ENCODE measurements around the gene AUH. TPM values are rescaled to one million over a fixed set of nuclear protein-coding genes. Genes with fewer than 3 reads are reported as not detected.

The AUH gene
- total RNA-seq, 1 donor from 2014 or later: 28.8 TPM

- intact Hi-C loops (cut with micrococcal nuclease): loop anchor here (1.0 to 5.0 kb wide), 7 partner anchors 29 to 519 kb away; partner anchors contain the start of gene NFIL3
Observed at GRCh38 chr9:91193087-91193657, 168.5 kb downstream of the AUH start.

GRCh38 chr9:91192381-91193086, 169.2 kb downstream of the AUH start:
- intact Hi-C loops (cut with micrococcal nuclease): loop anchor here (1.0 to 5.0 kb wide), 9 partner anchors 14 to 520 kb away; partner anchors contain the start of gene NFIL3

- intact Hi-C loops (cut with micrococcal nuclease): loop anchor here (1.0 to 5.0 kb wide), 3 partner anchors 13 to 521 kb away; no protein-coding TSS in a partner anchor
Observed at GRCh38 chr9:91191411-91192380, 170.0 kb downstream of the AUH start.

DNA sequence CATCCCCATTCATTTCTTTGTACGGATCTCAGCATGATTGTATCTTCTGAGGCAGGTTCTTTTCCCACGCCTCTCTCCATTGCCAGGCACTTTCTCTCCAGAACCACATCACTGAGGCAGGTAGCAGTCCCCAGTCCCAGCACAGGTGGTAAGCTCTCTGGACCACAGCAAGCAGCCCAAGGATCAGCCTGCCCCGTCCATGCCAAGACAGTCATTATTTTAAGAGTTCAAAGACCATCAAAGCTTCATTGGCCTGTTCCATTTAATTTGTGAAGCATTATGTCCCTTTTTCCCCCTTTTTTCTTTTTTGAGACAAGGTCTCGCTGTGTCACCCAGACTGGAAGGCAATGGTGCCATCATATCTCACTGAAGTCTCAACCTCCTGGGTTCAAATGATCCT, 171.7 kb downstream of the AUH start:
- intact Hi-C loops (cut with micrococcal nuclease): loop anchor here (5.0 kb wide), 1 partner anchor 522 kb away; no protein-coding TSS in a partner anchor

DNA sequence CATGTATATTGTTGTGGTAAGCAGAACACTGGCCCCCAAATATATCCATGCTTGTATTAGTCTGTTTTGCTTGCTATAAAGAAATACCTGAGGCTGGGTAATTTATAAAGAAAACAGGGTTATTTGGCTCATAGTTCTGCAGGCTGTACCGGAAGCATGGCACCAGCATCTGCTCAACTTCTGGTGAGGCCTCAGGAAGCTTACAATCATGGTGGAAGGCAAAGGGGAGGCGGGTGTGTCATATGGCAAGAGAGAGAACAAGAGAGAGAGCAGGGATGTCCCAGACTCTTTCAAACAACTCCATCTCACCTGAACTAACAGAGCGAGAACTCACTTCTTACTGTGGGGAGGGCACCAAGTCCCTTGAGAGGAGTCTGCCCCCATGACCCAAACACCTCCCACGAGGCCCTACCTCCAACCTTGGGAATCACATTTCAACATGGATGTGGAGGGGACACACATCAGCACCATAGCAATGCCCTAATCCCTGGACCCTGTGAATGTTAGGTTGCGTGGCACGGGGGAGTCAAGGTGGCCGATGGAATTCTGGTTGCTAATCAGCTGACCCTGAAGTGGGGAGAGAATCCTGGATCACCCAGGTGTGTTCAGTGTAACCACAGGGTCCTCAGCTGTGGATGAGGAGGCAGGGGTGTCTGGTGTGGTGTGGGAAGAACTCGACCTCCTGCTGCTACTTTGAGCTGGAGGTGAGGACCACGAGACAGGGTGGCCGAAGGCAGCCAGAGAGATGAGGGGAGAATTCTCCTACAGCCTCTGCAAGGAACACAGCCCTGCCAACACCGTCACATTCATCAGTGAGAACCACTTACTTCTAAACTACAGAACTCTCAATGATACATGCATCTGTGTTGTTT, 172.8 kb downstream of the AUH start:
- intact Hi-C loops (cut with micrococcal nuclease): no loop called here

- intact Hi-C loops (cut with micrococcal nuclease): no loop called here
Observed at GRCh38 chr9:91187965-91188344, 173.8 kb downstream of the AUH start.

- intact Hi-C loops (cut with micrococcal nuclease): no loop called here
Observed at GRCh38 chr9:91187311-91187964, 174.3 kb downstream of the AUH start.

DNA sequence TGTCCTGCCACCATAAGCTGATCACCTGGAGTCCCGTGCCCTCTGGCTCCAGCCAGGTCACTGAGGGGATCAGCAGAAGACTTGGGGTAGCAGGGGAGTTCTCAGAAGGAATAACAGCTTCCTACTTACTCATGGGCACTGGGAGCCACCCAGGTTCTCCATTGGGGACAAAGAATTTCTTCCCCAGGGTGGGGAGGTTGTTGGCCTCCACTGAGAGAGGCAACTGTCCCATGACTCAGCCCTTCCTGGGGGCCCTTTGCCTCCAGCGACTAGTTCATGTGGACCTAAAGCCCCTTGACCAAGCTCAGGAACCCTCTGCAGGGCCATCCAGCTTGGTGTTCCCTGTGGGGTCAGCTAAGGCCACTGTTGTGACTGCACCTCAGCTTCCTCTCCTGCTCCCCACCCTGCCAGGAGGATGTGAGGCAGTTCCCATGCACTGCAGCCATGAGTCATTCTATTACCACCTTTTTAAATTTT, 175.0 kb downstream of the AUH start:
- intact Hi-C loops (cut with micrococcal nuclease): no loop called here

- intact Hi-C loops (cut with micrococcal nuclease): no loop called here
Observed at GRCh38 chr9:91185193-91185886, 176.4 kb downstream of the AUH start.

DNA sequence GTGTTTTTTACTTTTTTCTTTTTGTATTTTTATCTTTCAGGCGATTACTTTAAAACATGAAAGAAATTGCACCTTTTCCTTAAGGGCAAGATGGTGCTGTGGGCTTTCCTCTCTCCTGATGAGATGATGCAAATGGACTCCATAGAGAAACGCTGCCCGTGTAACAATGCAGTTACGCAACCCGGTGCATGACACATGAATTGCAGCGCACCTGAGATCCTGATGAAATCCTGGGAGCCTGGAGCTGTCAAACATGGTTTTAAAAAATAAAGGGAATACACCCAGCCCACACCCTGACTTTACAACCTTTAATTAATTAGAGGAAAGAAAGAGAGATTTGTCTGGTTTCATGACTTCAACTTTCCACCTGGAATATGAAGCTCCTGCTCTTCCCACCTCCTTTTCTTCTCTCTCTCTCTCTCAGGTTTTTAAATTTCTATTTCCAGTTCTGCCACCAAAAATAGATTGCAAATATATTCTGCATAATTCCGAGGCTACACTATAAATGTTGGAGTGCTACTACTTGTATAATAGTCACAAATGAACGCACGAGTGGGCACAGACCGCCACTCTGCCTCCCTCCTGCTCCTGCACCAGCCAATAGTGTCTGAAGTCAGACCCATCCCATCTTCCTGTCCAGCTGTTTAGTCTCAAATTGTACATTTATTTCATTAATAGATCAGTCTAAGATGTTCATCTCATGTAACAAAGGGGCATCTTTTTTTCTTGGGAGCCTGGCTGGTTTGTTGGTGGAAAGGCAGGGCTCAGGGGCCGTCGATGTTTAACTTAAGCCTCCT, 179.1 kb downstream of the AUH start:
- intact Hi-C loops (cut with micrococcal nuclease): no loop called here

DNA sequence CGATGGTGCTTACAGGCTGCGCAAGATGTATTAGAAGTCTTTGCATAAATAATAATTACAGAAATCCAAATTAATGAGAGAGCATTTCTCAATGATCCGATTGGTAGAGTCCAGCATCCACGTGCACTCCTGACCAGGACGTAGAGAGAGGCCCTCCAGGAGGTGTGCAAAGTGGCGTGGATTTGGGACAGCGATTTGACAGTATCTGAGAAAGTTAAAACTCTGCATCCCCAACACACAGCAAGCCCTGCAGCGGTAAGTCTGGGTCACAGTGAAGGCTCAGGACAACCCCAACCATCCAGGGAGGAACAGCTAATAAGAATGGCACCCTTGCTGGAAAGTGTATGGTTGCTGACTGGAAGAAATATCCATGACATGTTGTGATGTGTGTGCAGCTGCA, 180.2 kb downstream of the AUH start:
- intact Hi-C loops (cut with micrococcal nuclease): no loop called here

- intact Hi-C loops (cut with micrococcal nuclease): no loop called here
Observed at GRCh38 chr9:91180930-91181268, 180.8 kb downstream of the AUH start.

GRCh38 chr9:91180240-91180929, 181.3 kb downstream of the AUH start:
- intact Hi-C loops (cut with micrococcal nuclease): no loop called here

DNA sequence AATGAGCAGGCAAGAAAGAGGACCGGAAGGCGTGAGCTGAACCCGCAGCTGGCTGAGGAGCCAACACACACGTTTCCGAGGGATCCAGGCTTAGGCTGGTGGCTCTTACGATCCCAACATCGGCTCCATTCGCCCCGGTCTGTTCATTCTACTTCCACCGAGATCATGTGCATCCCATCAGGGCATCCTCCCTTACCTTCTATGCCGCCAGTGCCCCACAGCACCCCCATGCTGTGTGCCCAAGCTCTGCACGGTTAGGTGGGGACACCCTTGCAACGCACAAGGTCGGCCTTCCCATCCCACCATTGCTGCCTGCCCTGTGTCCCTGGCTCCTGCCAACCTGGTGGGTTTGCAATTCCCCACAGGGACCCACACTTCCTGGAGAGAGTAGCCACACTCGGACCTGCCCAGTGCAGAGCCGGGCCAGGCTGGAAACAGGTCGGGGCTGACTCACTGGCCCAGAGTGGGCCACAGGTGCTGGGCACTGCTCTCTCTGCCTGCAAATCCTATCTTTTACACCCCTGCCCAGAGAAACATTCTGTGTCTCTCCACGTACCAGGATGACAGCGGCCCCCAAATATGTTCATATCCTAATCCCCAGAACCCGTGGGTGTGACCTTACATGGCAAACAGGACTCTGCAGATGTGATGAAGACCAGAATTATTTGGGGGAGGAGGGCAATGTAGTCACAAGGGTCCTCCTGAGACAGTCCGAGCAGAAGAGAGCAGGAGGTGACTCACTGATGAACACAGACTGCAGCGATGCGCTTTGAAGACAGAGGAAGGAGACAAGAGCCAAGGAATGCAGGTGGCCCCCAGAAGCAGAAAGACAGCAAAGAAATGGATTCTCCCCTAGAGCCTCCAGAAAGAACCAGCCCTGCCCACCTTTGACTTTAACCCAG, 182.2 kb downstream of the AUH start:
- intact Hi-C loops (cut with micrococcal nuclease): no loop called here

DNA sequence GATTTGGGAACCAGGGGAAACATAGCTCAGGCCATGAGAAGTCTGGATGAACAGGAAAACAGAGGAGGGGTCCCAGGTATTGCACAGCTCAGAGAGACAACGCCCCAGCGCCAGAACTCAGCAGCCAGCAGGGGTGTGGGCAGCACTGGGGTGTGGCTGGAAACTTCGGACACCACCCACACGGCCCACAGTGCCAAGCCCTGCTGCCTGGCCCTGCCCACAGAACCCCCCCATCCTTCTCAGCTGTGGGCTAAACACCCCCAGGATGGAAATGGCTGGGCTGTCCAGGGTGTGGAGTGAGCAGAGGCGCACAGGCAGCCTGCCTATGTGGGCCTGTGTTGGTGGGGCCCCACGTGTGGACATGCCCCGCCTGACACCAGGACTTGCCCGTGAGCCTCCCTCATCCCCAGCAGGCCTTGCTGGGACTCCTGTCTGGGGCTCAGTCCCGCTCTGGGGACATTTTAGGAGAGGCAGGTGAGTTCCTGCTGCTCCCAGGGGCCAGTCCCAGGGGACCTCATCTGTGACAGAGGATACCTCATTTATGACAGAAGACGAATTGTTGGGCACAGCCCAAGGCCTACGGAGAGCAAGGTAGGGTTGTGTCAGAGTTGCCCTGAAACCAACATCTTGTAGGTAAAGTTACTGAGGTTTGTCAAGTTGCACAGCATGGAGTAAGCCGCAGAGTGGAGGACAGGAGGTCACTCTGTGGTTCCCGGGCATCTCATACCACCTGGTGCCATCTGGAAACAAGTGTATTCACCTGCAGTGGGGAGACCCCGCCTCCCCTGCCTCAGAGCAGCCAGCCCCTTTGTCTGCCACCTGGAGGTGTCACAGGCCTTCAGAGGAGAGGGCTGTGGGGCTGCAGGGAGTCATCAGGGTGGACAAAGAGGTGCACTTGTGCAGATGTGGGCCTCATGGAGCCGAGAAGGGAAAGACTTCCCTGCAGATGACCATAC, 183.2 kb downstream of the AUH start:
- intact Hi-C loops (cut with micrococcal nuclease): loop anchor here (1.0 kb wide), 1 partner anchor 14 kb away; no protein-coding TSS in a partner anchor

Measured in T-helper 1 cell treated with Interleukin-12 subunit alpha and Interleukin-12 subunit beta and Interleukin-4 antibody, amounts not matched to agents 30 ng/mL and 1 ng/mL, for 36 hours (primary cell).